GM08714 (cell line): ENCODE data around the gene POLD1.

Experiments used
- H3K4me3 ChIP-seq: fragments of 200-500 bp; sonication (Bioruptor generic); 2 replicates; pipeline ENCODE4 v1.5.1; 2014; ENCODE audit warnings: mild to moderate bottlenecking, low read length, inconsistent platforms
- ZNF274 ChIP-seq: IDR thresholded peaks from 2 replicates; pipeline ENCODE4 v1.6.1; 2012; ENCODE audit warnings: mild to moderate bottlenecking, low read depth, low read length

Gene POLD1

GRCh38 chr19:50415661-50416033, 31.5 kb downstream of the POLD1 start:
- no peak overlapping the region for H3K4me3 ChIP-seq
- no peak for TF ChIP-seq ZNF274

GRCh38 chr19:50416034-50416977, 32.2 kb downstream of the POLD1 start:
- no peak overlapping the region for H3K4me3 ChIP-seq
- no peak for TF ChIP-seq ZNF274

GRCh38 chr19:50417111-50418081, 33.2 kb downstream of the POLD1 start:
- no peak for TF ChIP-seq ZNF274
- no peak overlapping the region; the same call in 1 of the 2 replicates for H3K4me3 ChIP-seq

GRCh38 chr19:50418176-50419021, 34.3 kb downstream of the POLD1 start, which contains the start of gene SPIB:
Gene SPIB (plus strand): TSS chr19:50418938. CDS start chr19:50418963, 25 bp downstream.
- no peak for TF ChIP-seq ZNF274
- peak within 1 kb of the TSS; percentile 54; the same call in 1 of the 2 replicates for H3K4me3 ChIP-seq

GRCh38 chr19:50419022-50419579, 35.0 kb downstream of the POLD1 start:
- TF ChIP-seq ZNF274: no peak
- peak overlapping the region; percentile 54; the same call in 1 of the 2 replicates for H3K4me3 ChIP-seq

- H3K4me3 ChIP-seq: peak overlapping the region; percentile 54; the same call in 1 of the 2 replicates
- TF ChIP-seq ZNF274: no peak
Measured at GRCh38 chr19:50419580-50420035, 35.5 kb downstream of the POLD1 start.

GRCh38 chr19:50420127-50420526, 36.0 kb downstream of the POLD1 start:
- no peak for TF ChIP-seq ZNF274
- H3K4me3 ChIP-seq: peak overlapping the region; percentile 54; the same call in 1 of the 2 replicates

GRCh38 chr19:50420808-50421207, 36.7 kb downstream of the POLD1 start:
- TF ChIP-seq ZNF274: no peak
- no peak overlapping the region; the same call in 1 of the 2 replicates for H3K4me3 ChIP-seq

GRCh38 chr19:50422397-50423278, 38.5 kb downstream of the POLD1 start:
- TF ChIP-seq ZNF274: no peak
- H3K4me3 ChIP-seq: no peak overlapping the region

GRCh38 chr19:50423279-50424113, 39.3 kb downstream of the POLD1 start:
- H3K4me3 ChIP-seq: no peak overlapping the region
- no peak for TF ChIP-seq ZNF274

- H3K4me3 ChIP-seq: no peak overlapping the region
- TF ChIP-seq ZNF274: no peak
Measured at GRCh38 chr19:50425581-50425980, 41.4 kb downstream of the POLD1 start.
